Caco-2 (cell line): ENCODE results near the gene APC2. TPM values are rescaled to one million over a fixed set of nuclear protein-coding genes. Genes with fewer than 3 reads are reported as not detected.

Source experiments
- BruUV-seq: library from RNA; stranded (reverse); fragments of 400-500 nt; replicated peaks from 2 replicates; lab custom pipeline; 2021; lab: Mats Ljungman, UMichigan
- CTCF ChIA-PET: fragments of 300-600 bp; sonication (Branson Sonifier 250); formaldehyde crosslinking; loops from one replicate; lab custom pipeline; 2022; ENCODE audit warnings: antibody characterized with exemption; lab: Charles Lee
- POLR2A ChIA-PET: fragments of 300-600 bp; sonication (Branson Sonifier 250); formaldehyde crosslinking; loops from one replicate; lab custom pipeline; 2022; ENCODE audit warnings: antibody characterized with exemption; lab: Charles Lee
- DNase-seq, 2 experiments: peaks; one replicate each; pipeline versions ENCODE4 v3.0.0 to v3.0.0-alpha.2; 2020 to 2022
- H3K27me3 ChIP-seq: replicated peaks from 2 replicates; pipeline ENCODE4 v1.6.0; 2011; ENCODE audit warnings: low read length; ENCODE audit not compliant: control insufficient read depth, insufficient read depth
- H3K36me3 ChIP-seq: 2 replicates; pipeline ENCODE4 v1.5.1; 2011; ENCODE audit warnings: low read length; ENCODE audit not compliant: control insufficient read depth, insufficient read depth
- H3K4me1 ChIP-seq: fragments of 250-450 bp; sonication (Bioruptor Pico); 2 replicates; pipeline ENCODE4 v1.5.1; 2020; ENCODE audit warnings: mild to moderate bottlenecking
- H3K4me3 ChIP-seq: 2 replicates; pipeline ENCODE4 v1.5.1; 2011; ENCODE audit warnings: low read depth, mild to moderate bottlenecking, control low read depth, low read length
- H3K9me3 ChIP-seq: fragments of 250-450 bp; sonication (Bioruptor Pico); 2 replicates; pipeline ENCODE4 v1.5.1; 2020; ENCODE audit warnings: mild to moderate bottlenecking, moderate library complexity
- H3K27ac Mint-ChIP-seq: one replicate; pipeline ENCODE4 v1.8.0; 2022; ENCODE audit warnings: mixed read lengths; ENCODE audit not compliant: unreplicated experiment
- H3K27me3 Mint-ChIP-seq: one replicate; pipeline ENCODE4 v1.8.0; 2022; ENCODE audit warnings: mixed read lengths; ENCODE audit not compliant: insufficient read depth, unreplicated experiment
- H3K36me3 Mint-ChIP-seq: one replicate; pipeline ENCODE4 v1.8.0; 2022; ENCODE audit warnings: mild to moderate bottlenecking, mixed read lengths; ENCODE audit not compliant: insufficient read depth, unreplicated experiment
- H3K4me1 Mint-ChIP-seq: one replicate; pipeline ENCODE4 v1.8.0; 2022; ENCODE audit warnings: low read depth, mixed read lengths; ENCODE audit not compliant: unreplicated experiment
- H3K4me3 Mint-ChIP-seq: one replicate; pipeline ENCODE4 v1.8.0; 2022; ENCODE audit warnings: mild to moderate bottlenecking, moderate library complexity, mixed read lengths; ENCODE audit not compliant: unreplicated experiment
- H3K9me3 Mint-ChIP-seq: one replicate; pipeline ENCODE4 v1.8.0; 2022; ENCODE audit warnings: mixed read lengths; ENCODE audit not compliant: unreplicated experiment
- intact Hi-C: fragments of 100-400 bp; cut with micrococcal nuclease; formaldehyde crosslinking; loops from one replicate; pipeline ENCODE4 v1.10.0; 2022; ENCODE audit not compliant: unreplicated experiment
- total RNA-seq: library from RNA; stranded (reverse); gene quantifications from 2 replicates; pipeline ENCODE4 v1.2.3, GENCODE V29; 2022
- TF ChIP-seq, protein P1 (sequence below), 2 experiments: fragments of 200-600 bp in 1 of 2; IDR thresholded peaks; 1 replicate in 1 of 2; 2 replicates in 1 of 2; pipeline versions ENCODE4 v1.5.1 to v1.8.0; 2011 to 2022; ENCODE audit warnings: antibody characterized with exemption in 1 of 2, control low read depth in 1 of 2, inconsistent platforms in 1 of 2, low read depth in 1 of 2, low read length in 1 of 2, mild to moderate bottlenecking in 1 of 2, moderate library complexity in 1 of 2; ENCODE audit not compliant: insufficient read depth in 1 of 2, severe bottlenecking in 1 of 2, unreplicated experiment in 1 of 2

APC2 gene
- total RNA-seq, 1 experiment from 2014 or later = 9.5 TPM

DNA sequence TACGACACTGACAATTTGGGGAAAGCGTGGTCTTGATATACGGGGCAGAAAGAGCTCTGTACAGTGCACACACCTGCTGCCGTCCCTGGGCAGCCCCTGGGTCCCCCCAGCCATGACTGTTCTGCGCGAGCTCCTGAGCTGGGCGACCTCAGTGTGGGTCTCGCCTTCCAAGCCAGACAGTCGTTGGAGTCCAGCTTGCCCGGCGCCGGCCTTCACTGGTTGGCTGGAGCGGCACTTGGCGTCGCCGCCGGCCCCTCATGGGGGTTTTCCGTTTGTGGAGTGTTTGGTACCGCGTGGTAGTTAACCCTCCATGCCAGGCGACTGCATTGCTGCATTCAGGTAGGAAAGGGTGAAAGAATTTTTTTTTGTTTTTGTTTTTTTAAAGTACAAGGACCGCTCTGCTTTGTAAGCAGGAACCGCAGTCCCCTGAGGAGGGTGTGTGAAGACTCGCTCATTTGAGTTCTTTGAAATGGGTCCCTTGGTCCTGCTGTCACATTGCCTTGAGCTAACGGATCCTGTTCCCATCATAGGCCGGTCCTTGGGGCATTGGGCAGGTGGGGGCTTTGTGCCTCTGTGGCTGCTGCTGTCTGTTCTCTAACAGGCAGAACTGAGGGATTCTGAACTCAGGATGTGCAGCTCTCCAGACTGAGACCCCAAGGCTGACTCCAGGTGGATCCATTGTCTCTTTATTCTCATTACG is 22.6 kb upstream of the APC2 start:
- H3K36me3 Mint-ChIP-seq = peaks cover 90% of the 10 kb centered on the region
- peaks cover 24% of the 10 kb centered on the region for H3K4me1 Mint-ChIP-seq
- BruUV-seq = no TSS peak
- H3K27ac Mint-ChIP-seq = no peak overlapping the region
- no peaks in the 10 kb centered on the region for H3K27me3 Mint-ChIP-seq
- DNase-seq = no peak
- no peaks in the 10 kb centered on the region for H3K9me3 ChIP-seq
- H3K4me1 ChIP-seq = peaks cover 26% of the 10 kb centered on the region
- no peaks in the 10 kb centered on the region for H3K9me3 Mint-ChIP-seq
- CTCF ChIA-PET = no interaction called here
- no peak overlapping the region for H3K4me3 ChIP-seq
- H3K36me3 ChIP-seq = no peaks in the 10 kb centered on the region; the same call in none of the 2 replicates
- TF ChIP-seq, protein P1, sequence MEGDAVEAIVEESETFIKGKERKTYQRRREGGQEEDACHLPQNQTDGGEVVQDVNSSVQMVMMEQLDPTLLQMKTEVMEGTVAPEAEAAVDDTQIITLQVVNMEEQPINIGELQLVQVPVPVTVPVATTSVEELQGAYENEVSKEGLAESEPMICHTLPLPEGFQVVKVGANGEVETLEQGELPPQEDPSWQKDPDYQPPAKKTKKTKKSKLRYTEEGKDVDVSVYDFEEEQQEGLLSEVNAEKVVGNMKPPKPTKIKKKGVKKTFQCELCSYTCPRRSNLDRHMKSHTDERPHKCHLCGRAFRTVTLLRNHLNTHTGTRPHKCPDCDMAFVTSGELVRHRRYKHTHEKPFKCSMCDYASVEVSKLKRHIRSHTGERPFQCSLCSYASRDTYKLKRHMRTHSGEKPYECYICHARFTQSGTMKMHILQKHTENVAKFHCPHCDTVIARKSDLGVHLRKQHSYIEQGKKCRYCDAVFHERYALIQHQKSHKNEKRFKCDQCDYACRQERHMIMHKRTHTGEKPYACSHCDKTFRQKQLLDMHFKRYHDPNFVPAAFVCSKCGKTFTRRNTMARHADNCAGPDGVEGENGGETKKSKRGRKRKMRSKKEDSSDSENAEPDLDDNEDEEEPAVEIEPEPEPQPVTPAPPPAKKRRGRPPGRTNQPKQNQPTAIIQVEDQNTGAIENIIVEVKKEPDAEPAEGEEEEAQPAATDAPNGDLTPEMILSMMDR (IDR thresholded peaks at IDR 0.05; ENCODE audit: insufficient read depth in 1 of 2, low read depth in 1 of 2, low read length in 1 of 2, severe bottlenecking in 1 of 2, unreplicated experiment in 1 of 2) = no peak
- H3K4me3 Mint-ChIP-seq = no peak overlapping the region
- POLR2A ChIA-PET = no interaction called here
- intact Hi-C loops = no loop called here
- no peaks in the 10 kb centered on the region for H3K27me3 ChIP-seq

DNA sequence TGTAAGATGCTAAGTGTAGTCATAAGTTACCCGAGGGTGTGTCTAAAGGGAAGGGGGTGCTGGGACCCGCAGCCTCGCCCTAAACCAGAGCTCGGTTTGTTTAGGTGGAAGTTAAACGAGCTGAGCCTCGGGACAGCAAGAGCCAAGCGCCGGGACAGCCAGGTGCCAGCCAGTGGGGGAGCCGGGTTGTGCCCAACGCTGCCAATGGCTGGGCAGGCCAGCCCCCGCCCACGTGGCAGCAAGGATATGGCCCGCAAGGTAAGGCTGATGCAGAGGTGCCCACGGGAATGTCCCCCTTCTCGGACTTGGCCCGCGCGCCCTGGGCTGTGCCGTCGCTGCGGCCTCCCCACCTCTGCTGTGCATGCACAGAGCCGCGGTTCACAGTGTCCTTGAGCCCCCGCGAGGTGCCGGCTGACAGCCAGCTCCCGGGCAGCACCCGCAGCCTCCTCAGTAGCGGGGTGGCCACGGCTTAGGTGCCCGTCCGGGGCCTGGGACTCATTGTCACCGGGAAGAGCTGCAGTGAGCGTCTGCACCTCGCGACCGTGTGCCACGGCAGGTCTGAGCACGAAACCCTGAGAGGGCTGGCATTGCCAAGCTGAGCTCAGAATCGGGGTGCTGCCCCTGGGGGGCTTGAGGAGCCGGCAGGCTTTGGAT is 21.1 kb upstream of the APC2 start:
- H3K9me3 ChIP-seq = no peaks in the 10 kb centered on the region
- Mint-ChIP-seq H3K27ac (no peak overlapping the region), H3K4me3 (no peak overlapping the region), H3K27me3 (no peaks in the 10 kb centered on the region), H3K36me3 (peaks cover 89% of the 10 kb centered on the region), H3K9me3 (no peaks in the 10 kb centered on the region), H3K4me1 (peaks cover 14% of the 10 kb centered on the region)
- peaks cover 13% of the 10 kb centered on the region for H3K4me1 ChIP-seq
- ChIA-PET CTCF (no interaction called here), POLR2A (no interaction called here)
- no peaks in the 10 kb centered on the region for H3K27me3 ChIP-seq
- TF ChIP-seq, protein P1 (IDR thresholded peaks at IDR 0.05; ENCODE audit: insufficient read depth in 1 of 2, low read depth in 1 of 2, low read length in 1 of 2, severe bottlenecking in 1 of 2, unreplicated experiment in 1 of 2) = no peak
- no peaks in the 10 kb centered on the region; the same call in none of the 2 replicates for H3K36me3 ChIP-seq
- intact Hi-C loops = no loop called here
- H3K4me3 ChIP-seq = no peak overlapping the region
- no TSS peak for BruUV-seq
- DNase-seq = no peak

DNA sequence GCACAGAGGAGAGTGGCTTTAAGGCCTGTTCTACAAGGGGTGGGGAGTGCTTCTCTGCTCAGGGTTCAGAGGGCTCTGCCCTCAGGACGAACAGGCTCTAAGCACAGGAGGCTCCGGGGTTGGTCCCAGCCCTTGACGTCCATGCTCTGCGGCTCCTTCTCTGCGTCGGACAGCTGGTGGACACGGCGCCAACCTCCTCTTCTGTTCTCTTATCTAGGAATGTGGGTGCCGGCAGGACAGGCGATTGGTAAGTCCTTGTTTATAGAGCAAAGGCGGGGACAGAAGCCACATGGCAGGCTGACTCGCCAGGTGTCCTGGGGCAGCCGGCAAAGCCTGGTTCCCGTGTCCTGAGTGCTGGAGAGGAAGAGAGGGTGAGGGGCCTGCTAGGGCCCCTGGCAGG is 20.2 kb upstream of the APC2 start:
- Histone ChIP-seq H3K27me3 (no peaks in the 10 kb centered on the region), H3K4me3 (no peak overlapping the region), H3K4me1 (peaks cover 7% of the 10 kb centered on the region), H3K9me3 (no peaks in the 10 kb centered on the region), H3K36me3 (no peaks in the 10 kb centered on the region; the same call in none of the 2 replicates)
- TF ChIP-seq, protein P1 (IDR thresholded peaks at IDR 0.05; ENCODE audit: insufficient read depth in 1 of 2, low read depth in 1 of 2, low read length in 1 of 2, severe bottlenecking in 1 of 2, unreplicated experiment in 1 of 2) = no peak
- no TSS peak for BruUV-seq
- intact Hi-C loops = no loop called here
- no peaks in the 10 kb centered on the region for H3K9me3 Mint-ChIP-seq
- peak in 1 of 2 experiments; percentile 57 for DNase-seq
- ChIA-PET POLR2A (no interaction called here), CTCF (interaction anchor here (0.7 kb wide), 1 partner anchor 186 kb away, joined by 7 read pairs; no protein-coding TSS in a partner anchor)
- H3K27me3 Mint-ChIP-seq = no peaks in the 10 kb centered on the region
- peak overlapping the region; percentile 10 for H3K4me3 Mint-ChIP-seq
- H3K27ac Mint-ChIP-seq = no peak overlapping the region
- H3K4me1 Mint-ChIP-seq = peaks cover 5% of the 10 kb centered on the region
- H3K36me3 Mint-ChIP-seq = peaks cover 85% of the 10 kb centered on the region
